Measurements from ENCODE around the gene EGLN3.
"Not testable (repeated sequence)": the region's sequence is repeated elsewhere in the genome, so short reads cannot be mapped to it uniquely, and the experiment has no call there.

The EGLN3 gene

GRCh38 chr14:33978892-33979612, 28.2 kb upstream of the EGLN3 start:
- H3K4me3 ChIP-seq (ENCODE audit: low read depth, low read length): no peak overlapping the region
- TF ChIP-seq CTCF (IDR thresholded peaks at IDR 0.05; ENCODE audit: borderline replicate concordance, insufficient read depth, low read depth, low read length): no peak

- no peak for TF ChIP-seq CTCF (IDR thresholded peaks at IDR 0.05; ENCODE audit: borderline replicate concordance, insufficient read depth, low read depth, low read length)
- no peak overlapping the region for H3K4me3 ChIP-seq (ENCODE audit: low read depth, low read length)
Measured at GRCh38 chr14:33972583-33973081, 21.8 kb upstream of the EGLN3 start.

GRCh38 chr14:33969846-33970245, 19.0 kb upstream of the EGLN3 start:
- not testable (repeated sequence) for H3K4me3 ChIP-seq (ENCODE audit: low read depth, low read length)

- H3K4me3 ChIP-seq (ENCODE audit: low read depth, low read length): no peak overlapping the region
- TF ChIP-seq CTCF (IDR thresholded peaks at IDR 0.05; ENCODE audit: borderline replicate concordance, insufficient read depth, low read depth, low read length): no peak
Measured at GRCh38 chr14:33968722-33969121, 17.8 kb upstream of the EGLN3 start.

GRCh38 chr14:33967138-33967537, 16.3 kb upstream of the EGLN3 start:
- H3K4me3 ChIP-seq (ENCODE audit: low read depth, low read length): no peak overlapping the region
- no peak for TF ChIP-seq CTCF (IDR thresholded peaks at IDR 0.05; ENCODE audit: borderline replicate concordance, insufficient read depth, low read depth, low read length)

GRCh38 chr14:33966276-33966675, 15.4 kb upstream of the EGLN3 start:
- H3K4me3 ChIP-seq (ENCODE audit: low read depth, low read length): no peak overlapping the region
- no peak for TF ChIP-seq CTCF (IDR thresholded peaks at IDR 0.05; ENCODE audit: borderline replicate concordance, insufficient read depth, low read depth, low read length)

- no peak for TF ChIP-seq CTCF (IDR thresholded peaks at IDR 0.05; ENCODE audit: borderline replicate concordance, insufficient read depth, low read depth, low read length)
- no peak overlapping the region for H3K4me3 ChIP-seq (ENCODE audit: low read depth, low read length)
Measured at GRCh38 chr14:33964599-33965317, 13.9 kb upstream of the EGLN3 start.

All from GM12875 (cell line).